ENCODE data around the gene PIGB. TPM values are rescaled to one million over a fixed set of nuclear protein-coding genes. Genes with fewer than 3 reads are reported as not detected.

The PIGB gene
- total RNA-seq, 2 experiments from 2014 or later: 10.3 to 27.6 TPM

DNA sequence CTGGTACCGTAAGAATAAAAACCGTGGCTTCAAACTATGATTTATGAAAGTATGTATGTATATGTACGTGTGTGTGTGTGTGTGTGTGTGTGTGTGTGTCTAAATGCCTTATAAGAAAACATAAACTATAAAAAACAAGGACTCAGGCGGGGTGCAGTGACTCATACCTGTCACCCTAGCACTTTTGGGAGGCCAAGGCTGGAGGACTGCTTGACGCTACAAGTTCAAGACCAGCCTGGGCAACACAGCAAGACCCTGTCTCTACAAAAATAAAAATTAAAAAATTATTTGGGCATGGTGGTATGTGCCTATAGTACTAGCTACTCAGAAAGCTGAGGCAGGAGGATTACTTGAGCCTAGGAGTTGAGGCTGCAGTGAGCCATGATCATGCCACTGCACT lies 60.1 kb downstream of the PIGB start:
- Histone ChIP-seq H3K79me2 (ENCODE audit: insufficient read depth, low read depth, low read length) (no peaks in the 10 kb centered on the region), H3K36me3 (ENCODE audit: insufficient read depth, low read length) (peaks cover 37% of the 10 kb centered on the region; the same call in 1 of the 2 replicates), H3K9me2 (ENCODE audit: insufficient read depth, low read length) (no peaks in the 10 kb centered on the region), H3K4me3 (ENCODE audit: low read depth, low read length, poor library complexity, severe bottlenecking) (no peak overlapping the region), H2AFZ (ENCODE audit: low read length) (no peak overlapping the region), H3K4me2 (ENCODE audit: low read length) (no peak overlapping the region), H3K4me1 (ENCODE audit: insufficient read depth, low read length, poor library complexity, severe bottlenecking) (no peaks in the 10 kb centered on the region), H4K20me1 (ENCODE audit: insufficient read depth, low read length) (no peaks in the 10 kb centered on the region), H3K9me3 (ENCODE audit: low read length) (no peaks in the 10 kb centered on the region), H3K27ac (ENCODE audit: low read depth, low read length, poor library complexity, severe bottlenecking) (no peak overlapping the region)
- ChIA-PET POLR2A (interaction anchor here (1.0 kb wide), 1 partner anchor 16 kb away, joined by 3 read pairs; no protein-coding TSS in a partner anchor), CTCF (ENCODE audit: unreplicated experiment) (no interaction called here)
- intact Hi-C loops (cut with micrococcal nuclease; ENCODE audit: unreplicated experiment): no loop called here
- TF ChIP-seq, protein P1, sequence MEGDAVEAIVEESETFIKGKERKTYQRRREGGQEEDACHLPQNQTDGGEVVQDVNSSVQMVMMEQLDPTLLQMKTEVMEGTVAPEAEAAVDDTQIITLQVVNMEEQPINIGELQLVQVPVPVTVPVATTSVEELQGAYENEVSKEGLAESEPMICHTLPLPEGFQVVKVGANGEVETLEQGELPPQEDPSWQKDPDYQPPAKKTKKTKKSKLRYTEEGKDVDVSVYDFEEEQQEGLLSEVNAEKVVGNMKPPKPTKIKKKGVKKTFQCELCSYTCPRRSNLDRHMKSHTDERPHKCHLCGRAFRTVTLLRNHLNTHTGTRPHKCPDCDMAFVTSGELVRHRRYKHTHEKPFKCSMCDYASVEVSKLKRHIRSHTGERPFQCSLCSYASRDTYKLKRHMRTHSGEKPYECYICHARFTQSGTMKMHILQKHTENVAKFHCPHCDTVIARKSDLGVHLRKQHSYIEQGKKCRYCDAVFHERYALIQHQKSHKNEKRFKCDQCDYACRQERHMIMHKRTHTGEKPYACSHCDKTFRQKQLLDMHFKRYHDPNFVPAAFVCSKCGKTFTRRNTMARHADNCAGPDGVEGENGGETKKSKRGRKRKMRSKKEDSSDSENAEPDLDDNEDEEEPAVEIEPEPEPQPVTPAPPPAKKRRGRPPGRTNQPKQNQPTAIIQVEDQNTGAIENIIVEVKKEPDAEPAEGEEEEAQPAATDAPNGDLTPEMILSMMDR (conservative IDR thresholded peaks at IDR 0.05; ENCODE audit: low read length): no peak
- TF ChIP-seq EZH2phosphoT487 (IDR thresholded peaks at IDR 0.05; ENCODE audit: borderline replicate concordance, low read depth, low read length): no peak
- DNase-seq (ENCODE audit: low spot score): no peak
- no TSS peak for BruUV-seq (replicated peaks)

DNA sequence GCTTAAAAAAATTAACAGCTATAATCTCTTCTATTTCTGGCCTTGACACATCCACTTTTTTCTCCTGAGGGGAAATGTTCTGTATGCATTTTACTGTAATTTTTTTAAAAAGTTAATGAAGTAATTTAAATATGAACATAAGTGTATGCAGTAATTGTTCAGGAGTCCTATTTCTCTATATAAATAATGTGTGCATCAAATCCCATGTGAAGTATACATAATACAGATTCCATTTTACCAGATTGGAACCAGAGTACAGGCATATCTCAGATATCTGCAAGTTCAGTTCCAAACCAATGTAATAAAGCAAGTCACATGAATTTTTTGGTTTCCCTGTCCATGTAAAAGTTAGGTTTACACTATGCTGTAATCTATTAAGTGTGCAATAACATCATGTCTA lies 62.6 kb downstream of the PIGB start:
- no peaks in the 10 kb centered on the region for H3K4me1 ChIP-seq (ENCODE audit: insufficient read depth, low read length, poor library complexity, severe bottlenecking)
- no peak overlapping the region for H3K4me2 ChIP-seq (ENCODE audit: low read length)
- CTCF ChIA-PET (ENCODE audit: unreplicated experiment): no interaction called here
- H4K20me1 ChIP-seq (ENCODE audit: insufficient read depth, low read length): no peaks in the 10 kb centered on the region
- POLR2A ChIA-PET: no interaction called here
- no peak for DNase-seq (ENCODE audit: low spot score)
- no peaks in the 10 kb centered on the region for H3K79me2 ChIP-seq (ENCODE audit: insufficient read depth, low read depth, low read length)
- intact Hi-C loops (cut with micrococcal nuclease; ENCODE audit: unreplicated experiment): no loop called here
- H3K27ac ChIP-seq (ENCODE audit: low read depth, low read length, poor library complexity, severe bottlenecking): no peak overlapping the region
- BruUV-seq (replicated peaks): no TSS peak
- no peak overlapping the region for H2AFZ ChIP-seq (ENCODE audit: low read length)
- H3K9me3 ChIP-seq (ENCODE audit: low read length): no peaks in the 10 kb centered on the region
- no peaks in the 10 kb centered on the region for H3K9me2 ChIP-seq (ENCODE audit: insufficient read depth, low read length)
- TF ChIP-seq EZH2phosphoT487 (IDR thresholded peaks at IDR 0.05; ENCODE audit: borderline replicate concordance, low read depth, low read length): no peak
- TF ChIP-seq, protein P1 (conservative IDR thresholded peaks at IDR 0.05; ENCODE audit: low read length): no peak
- no peak overlapping the region for H3K4me3 ChIP-seq (ENCODE audit: low read depth, low read length, poor library complexity, severe bottlenecking)
- H3K36me3 ChIP-seq (ENCODE audit: insufficient read depth, low read length): peaks cover 27% of the 10 kb centered on the region

DNA sequence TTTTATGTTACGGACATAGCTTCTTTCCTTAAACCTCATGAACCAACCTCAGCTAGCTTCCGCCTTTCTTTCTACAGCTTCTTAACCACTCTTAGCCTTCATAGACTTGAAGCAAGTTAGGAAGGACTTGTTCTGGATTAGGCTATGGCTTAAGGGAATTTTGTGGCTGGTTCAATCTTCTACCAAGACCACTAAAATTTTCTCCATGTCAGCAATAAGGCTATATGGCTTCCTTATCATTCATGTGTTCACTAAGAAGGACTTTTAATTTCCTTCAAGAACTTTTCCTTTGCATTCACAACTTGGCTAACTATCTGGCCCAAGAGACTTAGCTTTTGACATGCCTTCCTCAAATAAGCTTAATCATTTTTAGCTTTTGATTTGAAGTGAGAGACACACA lies 64.7 kb downstream of the PIGB start:
- Histone ChIP-seq H3K4me3 (ENCODE audit: low read depth, low read length, poor library complexity, severe bottlenecking) (no peak overlapping the region), H4K20me1 (ENCODE audit: insufficient read depth, low read length) (no peaks in the 10 kb centered on the region), H3K4me2 (ENCODE audit: low read length) (no peak overlapping the region), H3K79me2 (ENCODE audit: insufficient read depth, low read depth, low read length) (no peaks in the 10 kb centered on the region), H3K27ac (ENCODE audit: low read depth, low read length, poor library complexity, severe bottlenecking) (no peak overlapping the region), H3K4me1 (ENCODE audit: insufficient read depth, low read length, poor library complexity, severe bottlenecking) (no peaks in the 10 kb centered on the region), H3K9me3 (ENCODE audit: low read length) (no peaks in the 10 kb centered on the region), H3K9me2 (ENCODE audit: insufficient read depth, low read length) (no peaks in the 10 kb centered on the region), H2AFZ (ENCODE audit: low read length) (no peak overlapping the region), H3K36me3 (ENCODE audit: insufficient read depth, low read length) (peaks cover 13% of the 10 kb centered on the region)
- DNase-seq (ENCODE audit: low spot score): no peak
- CTCF ChIA-PET (ENCODE audit: unreplicated experiment): no interaction called here
- BruUV-seq (replicated peaks): no TSS peak
- intact Hi-C loops (cut with micrococcal nuclease; ENCODE audit: unreplicated experiment): no loop called here
- POLR2A ChIA-PET: interaction anchor here (0.6 to 1.7 kb wide), 5 partner anchors 9 to 76 kb away, joined by 3 to 5 read pairs (median 4); no protein-coding TSS in a partner anchor
- TF ChIP-seq, protein P1 (conservative IDR thresholded peaks at IDR 0.05; ENCODE audit: low read length): no peak
- TF ChIP-seq EZH2phosphoT487 (IDR thresholded peaks at IDR 0.05; ENCODE audit: borderline replicate concordance, low read depth, low read length): no peak
